ENCODE data around the gene PI4KA.

DNA sequence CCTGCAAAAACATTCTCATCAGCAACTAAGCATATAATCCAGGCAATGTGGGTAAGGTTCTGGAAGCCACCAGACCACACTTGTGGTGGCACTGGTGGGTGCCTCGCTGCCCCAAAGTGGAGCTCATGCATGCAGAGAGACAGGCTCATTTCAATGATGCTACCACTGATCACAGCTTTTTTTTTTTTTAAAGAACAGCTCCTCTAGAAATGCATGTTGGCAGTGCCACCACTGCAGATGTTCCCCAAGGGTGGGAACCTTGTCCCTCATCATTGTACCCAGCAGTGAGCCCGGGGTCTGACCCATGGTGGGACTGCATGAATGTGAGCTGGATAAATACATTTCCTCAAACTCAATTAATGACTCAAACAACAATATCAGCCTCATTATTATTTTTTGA, 115.8 kb downstream of the PI4KA start:
- TF ChIP-seq SNAI2 (CRISPR knock-in tag; IDR thresholded peaks at IDR 0.05) (no peak), PPARA (CRISPR knock-in tag; IDR thresholded peaks at IDR 0.05; ENCODE audit: borderline replicate concordance) (no peak), ZC3H10 (CRISPR knock-in tag; IDR thresholded peaks at IDR 0.05) (no peak), PATZ1 (CRISPR knock-in tag; IDR thresholded peaks at IDR 0.05; ENCODE audit: borderline replicate concordance) (no peak), RARB (CRISPR knock-in tag; IDR thresholded peaks at IDR 0.05) (no peak), CSDC2 (CRISPR knock-in tag; IDR thresholded peaks at IDR 0.05) (no peak), ARNTL (CRISPR knock-in tag; IDR thresholded peaks at IDR 0.05; ENCODE audit: borderline replicate concordance, low read depth) (no peak), OSR1 (CRISPR knock-in tag; IDR thresholded peaks at IDR 0.05) (no peak), BACH2 (CRISPR knock-in tag; IDR thresholded peaks at IDR 0.05; ENCODE audit: borderline replicate concordance) (no peak), ZFP30 (CRISPR knock-in tag; IDR thresholded peaks at IDR 0.05) (no peak), ZFP3 (CRISPR knock-in tag; IDR thresholded peaks at IDR 0.05) (no peak), ESRRG (CRISPR knock-in tag; IDR thresholded peaks at IDR 0.05) (no peak)
- TF ChIP-seq, protein P1, sequence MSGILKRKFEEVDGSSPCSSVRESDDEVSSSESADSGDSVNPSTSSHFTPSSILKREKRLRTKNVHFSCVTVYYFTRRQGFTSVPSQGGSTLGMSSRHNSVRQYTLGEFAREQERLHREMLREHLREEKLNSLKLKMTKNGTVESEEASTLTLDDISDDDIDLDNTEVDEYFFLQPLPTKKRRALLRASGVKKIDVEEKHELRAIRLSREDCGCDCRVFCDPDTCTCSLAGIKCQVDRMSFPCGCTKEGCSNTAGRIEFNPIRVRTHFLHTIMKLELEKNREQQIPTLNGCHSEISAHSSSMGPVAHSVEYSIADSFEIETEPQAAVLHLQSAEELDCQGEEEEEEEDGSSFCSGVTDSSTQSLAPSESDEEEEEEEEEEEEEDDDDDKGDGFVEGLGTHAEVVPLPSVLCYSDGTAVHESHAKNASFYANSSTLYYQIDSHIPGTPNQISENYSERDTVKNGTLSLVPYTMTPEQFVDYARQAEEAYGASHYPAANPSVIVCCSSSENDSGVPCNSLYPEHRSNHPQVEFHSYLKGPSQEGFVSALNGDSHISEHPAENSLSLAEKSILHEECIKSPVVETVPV (CRISPR knock-in tag; IDR thresholded peaks at IDR 0.05), result no peak

Data from SK-N-SH treated with all-trans-retinoic acid at 6 μM for 48 hours (cell line).